GM21447 (cell line): ENCODE measurements around the gene MOCOS.

Experiments used
- ATAC-seq: cut with Tn5 transposase; IDR thresholded peaks from one replicate; pipeline ENCODE4 v1.9.1; 2021; ENCODE audit not compliant: unreplicated experiment

The MOCOS gene

DNA sequence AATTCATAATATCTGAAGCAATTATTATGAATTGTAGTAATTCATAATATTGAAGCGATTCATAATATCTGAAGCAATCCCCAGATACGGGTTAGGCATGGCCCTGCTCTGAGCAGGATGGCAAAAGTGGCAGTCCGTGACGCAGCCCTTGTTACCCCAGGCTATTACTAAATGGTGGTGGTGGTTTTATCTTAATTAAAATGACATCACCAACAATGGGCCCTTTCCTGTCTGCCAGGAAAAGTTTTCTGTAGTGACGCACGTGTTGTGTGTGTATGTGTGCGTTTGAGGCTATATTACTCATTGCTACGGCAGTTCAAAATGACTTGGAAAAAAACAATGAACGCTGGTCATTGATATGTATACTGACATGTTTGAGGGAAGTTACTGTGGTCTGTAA, 10.6 kb upstream of the MOCOS start:
- ATAC-seq, result no peak

- no peak for ATAC-seq
These were observed 9.4 kb upstream of the MOCOS start for GRCh38 chr18:36177913-36178312.

GRCh38 chr18:36179562-36180355, 7.5 kb upstream of the MOCOS start:
- no peak for ATAC-seq

GRCh38 chr18:36181441-36181840, 5.9 kb upstream of the MOCOS start:
- no peak for ATAC-seq

GRCh38 chr18:36181898-36182506, 5.3 kb upstream of the MOCOS start:
- no peak for ATAC-seq

DNA sequence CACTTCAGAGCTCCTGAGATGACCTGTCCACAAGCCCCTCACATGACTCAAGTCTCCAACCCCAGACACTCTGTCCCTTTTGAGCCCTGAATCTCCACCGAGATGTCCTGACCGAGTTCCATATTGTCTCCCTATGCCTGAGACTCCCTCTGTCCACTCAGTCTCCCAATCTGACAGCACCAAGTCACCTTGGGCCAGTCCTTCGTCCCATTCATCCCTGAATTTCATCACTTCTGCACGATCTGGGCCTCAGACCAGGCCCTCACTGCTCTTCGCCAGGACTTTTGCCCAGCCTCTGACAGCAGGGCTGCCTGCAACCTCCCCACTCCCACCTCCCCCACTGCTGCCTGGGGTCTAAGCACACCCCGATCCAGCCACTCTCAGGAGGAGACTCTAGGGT, 4.3 kb upstream of the MOCOS start:
- ATAC-seq, result no peak

- no peak for ATAC-seq
These were observed 3.3 kb upstream of the MOCOS start for GRCh38 chr18:36183987-36184386.

DNA sequence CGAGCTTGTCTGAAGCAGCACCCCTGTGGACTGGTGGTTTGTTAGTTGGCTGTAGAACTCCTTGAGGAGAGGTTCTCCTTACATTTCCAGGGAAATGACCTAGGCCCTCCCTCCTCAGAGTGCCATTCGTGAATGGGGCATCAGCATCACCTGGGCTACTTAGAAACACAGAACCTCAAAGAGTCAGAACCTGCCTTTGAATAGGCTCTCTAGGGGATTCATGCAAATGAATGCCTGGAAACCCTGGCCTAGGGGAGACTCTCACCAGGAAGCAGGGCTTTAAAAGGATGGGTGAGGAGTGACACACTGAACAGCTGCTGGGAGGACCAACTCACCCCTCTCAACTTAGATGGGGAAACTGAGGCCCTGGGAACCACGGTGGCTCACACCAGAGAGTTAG, 2.1 kb upstream of the MOCOS start:
- no peak for ATAC-seq

DNA sequence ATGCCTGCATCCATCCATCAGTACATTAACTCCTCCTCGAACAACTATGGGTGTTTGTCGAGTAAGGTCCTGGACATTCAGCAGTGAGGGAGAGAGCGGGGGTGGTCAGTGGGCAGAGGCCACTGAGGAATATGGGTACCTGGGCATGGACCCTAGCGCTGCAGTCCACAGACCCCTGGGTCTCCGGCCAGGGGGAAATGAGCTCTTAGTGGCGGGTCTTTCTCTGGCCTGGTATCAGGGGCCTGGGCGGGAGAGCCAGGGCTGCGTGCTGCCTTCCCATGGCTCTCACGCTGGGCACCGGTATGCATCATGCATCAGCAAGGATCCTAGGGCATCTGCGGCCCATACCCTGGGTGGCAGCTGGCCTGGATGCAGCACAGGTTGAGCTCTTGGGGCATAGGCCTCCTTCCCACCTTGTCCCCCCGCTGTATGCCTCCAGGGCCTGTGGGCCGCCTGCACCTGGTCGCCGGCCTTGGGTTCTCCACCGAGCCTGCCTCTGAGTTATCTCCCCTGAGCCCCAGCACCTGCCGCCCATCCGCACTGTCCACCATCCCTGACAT, 1.3 kb upstream of the MOCOS start:
- ATAC-seq, result no peak

GRCh38 chr18:36186461-36187192, 670 bp upstream of the MOCOS start:
- ATAC-seq, result no peak

DNA sequence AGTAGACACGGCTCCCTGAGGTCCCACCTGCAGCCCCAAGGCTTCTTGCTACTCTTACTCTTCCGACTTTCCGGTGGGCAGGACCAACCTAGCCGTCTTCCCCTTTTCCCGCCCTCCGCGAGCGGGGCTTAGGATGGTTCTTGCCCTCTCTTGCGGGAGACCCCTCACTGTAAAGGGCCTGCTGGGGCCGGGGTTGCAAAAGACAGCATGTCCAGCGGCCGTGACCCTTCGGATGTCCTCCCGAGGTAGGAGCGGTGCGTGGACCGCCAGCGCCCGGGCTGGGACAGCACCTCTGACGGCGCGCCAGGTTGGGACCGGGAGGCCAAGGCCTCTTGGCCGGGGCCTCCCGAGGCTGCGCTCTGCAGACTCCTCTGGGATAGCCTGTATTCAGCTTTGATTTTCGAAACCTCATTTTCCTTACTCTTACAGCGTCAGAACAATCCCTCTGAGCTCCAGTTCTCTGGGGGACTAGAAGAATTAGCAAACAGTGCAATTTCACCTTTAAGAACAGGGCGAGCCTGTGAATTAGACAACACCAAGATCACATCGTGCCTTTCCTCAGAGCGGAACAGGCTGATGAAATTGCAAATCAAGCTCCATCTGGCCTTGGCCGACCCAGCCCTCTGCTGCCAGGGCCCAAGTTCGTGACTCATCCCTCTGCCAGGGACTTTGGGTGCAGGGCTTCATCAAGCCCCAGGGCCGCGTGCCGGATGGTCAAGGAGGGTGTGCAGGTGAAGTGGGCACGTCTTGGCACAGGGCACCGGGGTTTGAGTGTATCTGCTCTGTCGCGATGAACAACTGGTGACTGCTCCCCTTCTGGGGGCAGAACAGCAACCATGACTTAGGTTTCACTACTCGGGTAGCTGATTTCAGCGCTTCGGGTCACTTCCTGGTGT, 777 bp downstream of the MOCOS start:
- ATAC-seq, result peak; percentile 11

- ATAC-seq, result no peak
These were observed 1.6 kb downstream of the MOCOS start for GRCh38 chr18:36188916-36189315.

DNA sequence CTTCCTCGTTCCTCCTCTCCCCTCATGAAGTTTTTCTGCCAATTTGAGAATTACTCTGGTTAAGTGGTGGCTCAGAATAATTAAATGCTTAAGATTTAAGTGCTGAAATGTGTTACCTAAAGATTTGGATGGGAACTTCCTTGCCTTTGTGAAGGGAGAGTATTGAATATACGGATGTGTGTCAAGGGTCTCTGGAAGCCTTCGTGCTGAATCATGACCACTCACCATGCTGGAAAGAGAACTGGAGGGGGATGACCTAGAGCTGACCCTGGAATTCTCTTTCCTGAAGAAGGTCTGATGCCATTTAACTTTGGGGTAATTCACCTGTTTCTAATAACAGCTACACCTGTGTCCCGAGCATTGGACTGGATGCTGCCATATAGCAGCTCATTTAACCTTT, 2.2 kb downstream of the MOCOS start:
- ATAC-seq, result no peak

DNA sequence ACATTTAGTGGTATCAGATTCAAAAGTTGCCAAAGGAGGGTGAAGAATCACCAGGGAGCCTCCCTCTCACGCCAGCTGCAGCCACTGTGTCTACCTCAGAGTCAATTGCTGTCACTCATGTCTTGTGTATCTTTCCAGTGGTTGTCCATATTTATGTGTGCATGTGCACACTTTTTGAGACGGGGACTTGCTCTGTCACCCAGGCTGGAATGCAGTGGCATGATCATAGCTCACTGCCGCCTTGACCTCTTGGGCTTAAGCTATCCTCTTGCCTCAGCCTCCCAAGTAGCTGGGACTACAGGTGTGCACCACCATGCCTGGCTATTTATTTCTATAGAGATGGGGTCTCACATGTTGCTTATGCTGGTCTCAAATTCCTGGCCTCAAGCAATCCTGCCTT, 4.0 kb downstream of the MOCOS start:
- no peak for ATAC-seq

- ATAC-seq, result no peak
These were observed 4.4 kb downstream of the MOCOS start for GRCh38 chr18:36191711-36192110.

GRCh38 chr18:36194600-36195315, 7.5 kb downstream of the MOCOS start:
- no peak for ATAC-seq

- no peak for ATAC-seq
These were observed 8.3 kb downstream of the MOCOS start for GRCh38 chr18:36195427-36196122.

GRCh38 chr18:36196238-36196995, 9.1 kb downstream of the MOCOS start:
- ATAC-seq, result no peak
